ENCODE results near the gene SOHLH1.

GRCh38 chr9:135644631-135645218 lies 54.6 kb downstream of the SOHLH1 start:
- TF ChIP-seq EP300 (IDR thresholded peaks at IDR 0.05; ENCODE audit: borderline replicate concordance in 1 of 2, low read depth in 1 of 2, low read length in 1 of 2) (no peak), EZH2phosphoT487 (IDR thresholded peaks at IDR 0.05; ENCODE audit: borderline replicate concordance, low read depth) (no peak), REST (IDR thresholded peaks at IDR 0.05; ENCODE audit: low read depth, low read length) (no peak), CTCF (IDR thresholded peaks at IDR 0.05) (no peak), ZBTB33 (IDR thresholded peaks at IDR 0.05; ENCODE audit: borderline replicate concordance, low read depth) (no peak), RAD21 (IDR thresholded peaks at IDR 0.05; ENCODE audit: low read length) (no peak), GABPA (IDR thresholded peaks at IDR 0.05; ENCODE audit: low read depth) (no peak), USF2 (IDR thresholded peaks at IDR 0.05; ENCODE audit: borderline replicate concordance, low read depth, low read length) (no peak), MAX (IDR thresholded peaks at IDR 0.05; ENCODE audit: low read depth) (no peak), FOSL2 (IDR thresholded peaks at IDR 0.05; ENCODE audit: borderline replicate concordance, low read depth) (no peak), FOXJ3 (CRISPR knock-in tag; IDR thresholded peaks at IDR 0.05) (no peak)

Measured in SK-N-SH (cell line).